Lung (tissue), 12 donors: Measurements from ENCODE around the gene SIN3B. TPM values are rescaled to one million over a fixed set of nuclear protein-coding genes. Genes with fewer than 3 reads are reported as not detected.
A peak's percentile ranks its signal among the peaks of the same experiment; 100 is the strongest.

Experiments
- ATAC-seq: fragments of 200-7000 bp; cut with Tn5 transposase; one replicate; pipeline ENCODE4 v1.9.1; 2020; ENCODE audit warnings: moderate number of reproducible peaks; ENCODE audit not compliant: insufficient read depth, low FRiP score
- DNase-seq, 3 donors: peaks; one replicate each; pipeline ENCODE4 v3.0.0-alpha.2; 2013 to 2017
- H3K27ac ChIP-seq, 2 donors: one replicate each; pipeline ENCODE4 v1.5.1; 2013; ENCODE audit warnings: mild to moderate bottlenecking in 2 of 2, moderate library complexity in 2 of 2, control low read depth in 1 of 2, inconsistent platforms in 1 of 2, low read depth in 1 of 2, low read length in 1 of 2
- H3K27me3 ChIP-seq, 3 donors: one replicate each; pipeline ENCODE4 v1.5.1; 2013; ENCODE audit warnings: low read length in 2 of 3; ENCODE audit not compliant: control insufficient read depth in 3 of 3, insufficient read depth in 3 of 3
- H3K36me3 ChIP-seq, 4 donors: one replicate each; pipeline ENCODE4 v1.5.1; 2013; ENCODE audit warnings: low read length in 4 of 4, mild to moderate bottlenecking in 1 of 4, moderate library complexity in 1 of 4; ENCODE audit not compliant: control insufficient read depth in 4 of 4, insufficient read depth in 4 of 4
- H3K4me1 ChIP-seq, 5 donors: one replicate each; pipeline ENCODE4 v1.5.1; 2013; ENCODE audit warnings: low read length in 5 of 5, mild to moderate bottlenecking in 2 of 5, moderate library complexity in 1 of 5; ENCODE audit not compliant: control insufficient read depth in 5 of 5, insufficient read depth in 5 of 5
- H3K4me3 ChIP-seq: one replicate; pipeline ENCODE4 v1.5.1; 2013; ENCODE audit warnings: mild to moderate bottlenecking, control low read depth, moderate library complexity
- H3K9ac ChIP-seq, 2 donors: one replicate each; pipeline ENCODE4 v1.5.1; 2013; ENCODE audit warnings: low read length in 2 of 2, control low read depth in 1 of 2; ENCODE audit not compliant: insufficient read depth in 1 of 2
- H3K9me3 ChIP-seq, 4 donors: one replicate each; pipeline ENCODE4 v1.5.1; 2013; ENCODE audit warnings: low read length in 3 of 4, mild to moderate bottlenecking in 1 of 4, moderate library complexity in 1 of 4; ENCODE audit not compliant: control insufficient read depth in 4 of 4, insufficient read depth in 3 of 4
- WGBS, 2 donors: extraction: QIAGEN DNeasy Blood & Tissue Kit; methylation state at CpG; one replicate each; pipeline ENCODE4 v1.1.7; 2013; 5-methylcytosine and 5-hydroxymethylcytosine counted together
- polyA plus RNA-seq, 2 donors: library from polyadenylated mRNA; stranded (reverse); fragments of 200-250 nt; gene quantifications; one replicate each; pipeline ENCODE4 v1.2.1, GENCODE V29; 2013
- total RNA-seq, 2 donors: library from RNA; depleted of rRNA in 1 of 2; stranded (reverse); fragments of >200 nt in 1 of 2; gene quantifications; one replicate each; pipeline ENCODE4 v1.2.1, GENCODE V29; 2014 to 2021
- TF ChIP-seq, protein P1 (sequence below): IDR thresholded peaks from 2 replicates; pipeline ENCODE4 v1.5.1; 2012; ENCODE audit warnings: mild to moderate bottlenecking; ENCODE audit errors: control extremely low read depth, extremely low read depth
- donor health status: control.
- donor health status: control.
- donor health status: Bipolar disorder and iron deficiency.
- donor health status: healthy.
- donor health status: DM: yes; HTN: yes; CAD: no.

Gene SIN3B
- total and polyA plus RNA-seq, 4 donors: 29.5 to 63.9 (median 54.5) TPM

DNA sequence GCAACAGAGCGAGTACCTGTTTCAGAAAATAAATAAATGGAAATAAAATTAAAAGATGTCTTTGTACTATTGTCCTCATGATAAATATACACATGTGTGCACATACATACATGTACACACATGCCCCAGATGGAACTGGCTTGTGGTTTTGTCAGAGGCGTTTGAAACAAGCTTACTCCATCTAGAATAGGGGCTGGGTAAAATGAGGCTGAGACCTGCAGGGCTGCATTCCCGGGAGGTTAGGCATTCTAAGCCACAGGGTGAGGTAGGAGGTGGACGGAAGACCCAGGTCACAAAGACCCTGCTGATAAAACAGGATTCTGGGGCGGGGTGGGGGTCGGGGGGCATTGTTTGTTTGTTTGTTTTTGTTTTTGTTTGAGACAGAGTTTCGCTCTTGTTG lies 8.1 kb upstream of the SIN3B start:
- TF ChIP-seq, protein P1, sequence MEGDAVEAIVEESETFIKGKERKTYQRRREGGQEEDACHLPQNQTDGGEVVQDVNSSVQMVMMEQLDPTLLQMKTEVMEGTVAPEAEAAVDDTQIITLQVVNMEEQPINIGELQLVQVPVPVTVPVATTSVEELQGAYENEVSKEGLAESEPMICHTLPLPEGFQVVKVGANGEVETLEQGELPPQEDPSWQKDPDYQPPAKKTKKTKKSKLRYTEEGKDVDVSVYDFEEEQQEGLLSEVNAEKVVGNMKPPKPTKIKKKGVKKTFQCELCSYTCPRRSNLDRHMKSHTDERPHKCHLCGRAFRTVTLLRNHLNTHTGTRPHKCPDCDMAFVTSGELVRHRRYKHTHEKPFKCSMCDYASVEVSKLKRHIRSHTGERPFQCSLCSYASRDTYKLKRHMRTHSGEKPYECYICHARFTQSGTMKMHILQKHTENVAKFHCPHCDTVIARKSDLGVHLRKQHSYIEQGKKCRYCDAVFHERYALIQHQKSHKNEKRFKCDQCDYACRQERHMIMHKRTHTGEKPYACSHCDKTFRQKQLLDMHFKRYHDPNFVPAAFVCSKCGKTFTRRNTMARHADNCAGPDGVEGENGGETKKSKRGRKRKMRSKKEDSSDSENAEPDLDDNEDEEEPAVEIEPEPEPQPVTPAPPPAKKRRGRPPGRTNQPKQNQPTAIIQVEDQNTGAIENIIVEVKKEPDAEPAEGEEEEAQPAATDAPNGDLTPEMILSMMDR: no peak
- H3K9me3 ChIP-seq: no peaks in the 10 kb centered on the region
- DNase-seq (no peak), ATAC-seq (no peak)
- H3K9ac ChIP-seq: no peak overlapping the region
- no peak overlapping the region for H3K4me3 ChIP-seq
- peaks cover 0 to 14% (median 0%) of the 10 kb centered on the region in 5 donors for H3K4me1 ChIP-seq
- no peak overlapping the region for H3K27ac ChIP-seq
- no peaks in the 10 kb centered on the region for H3K27me3 ChIP-seq
- 80 to 87% methylated on average over 7 of the region's 7 CpGs for WGBS, 2 donors
- H3K36me3 ChIP-seq: no peaks in the 10 kb centered on the region

DNA sequence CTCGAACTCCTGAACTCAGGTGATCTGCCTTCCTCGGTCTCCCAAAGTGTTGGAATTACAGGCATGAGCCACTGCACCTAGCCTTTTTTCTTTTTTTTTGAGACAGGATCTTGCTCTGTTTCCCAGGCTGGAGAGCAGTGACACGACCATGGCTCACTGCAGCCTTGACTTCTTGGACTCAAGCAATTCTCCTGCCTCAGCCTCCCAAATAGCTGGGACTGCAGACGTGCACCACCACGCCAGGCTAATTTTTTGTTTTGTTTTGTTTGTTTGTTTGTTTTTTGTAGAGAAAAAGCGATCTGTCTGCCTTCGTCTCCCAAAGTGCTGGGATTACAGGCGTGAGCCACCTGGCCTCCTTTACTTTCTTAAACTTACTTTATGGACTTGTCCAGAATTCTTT lies 6.5 kb upstream of the SIN3B start:
- ATAC-seq: no peak
- TF ChIP-seq, protein P1: no peak
- no peak overlapping the region for H3K27ac ChIP-seq
- DNase-seq: no peak
- H3K36me3 ChIP-seq: no peaks in the 10 kb centered on the region
- peaks cover 0 to 14% (median 0%) of the 10 kb centered on the region in 5 donors for H3K4me1 ChIP-seq
- WGBS, 2 donors: 92 to 97% methylated on average over 8 of the region's 8 CpGs
- H3K27me3 ChIP-seq: no peaks in the 10 kb centered on the region
- H3K4me3 ChIP-seq: no peak overlapping the region
- no peak overlapping the region for H3K9ac ChIP-seq
- no peaks in the 10 kb centered on the region for H3K9me3 ChIP-seq

DNA sequence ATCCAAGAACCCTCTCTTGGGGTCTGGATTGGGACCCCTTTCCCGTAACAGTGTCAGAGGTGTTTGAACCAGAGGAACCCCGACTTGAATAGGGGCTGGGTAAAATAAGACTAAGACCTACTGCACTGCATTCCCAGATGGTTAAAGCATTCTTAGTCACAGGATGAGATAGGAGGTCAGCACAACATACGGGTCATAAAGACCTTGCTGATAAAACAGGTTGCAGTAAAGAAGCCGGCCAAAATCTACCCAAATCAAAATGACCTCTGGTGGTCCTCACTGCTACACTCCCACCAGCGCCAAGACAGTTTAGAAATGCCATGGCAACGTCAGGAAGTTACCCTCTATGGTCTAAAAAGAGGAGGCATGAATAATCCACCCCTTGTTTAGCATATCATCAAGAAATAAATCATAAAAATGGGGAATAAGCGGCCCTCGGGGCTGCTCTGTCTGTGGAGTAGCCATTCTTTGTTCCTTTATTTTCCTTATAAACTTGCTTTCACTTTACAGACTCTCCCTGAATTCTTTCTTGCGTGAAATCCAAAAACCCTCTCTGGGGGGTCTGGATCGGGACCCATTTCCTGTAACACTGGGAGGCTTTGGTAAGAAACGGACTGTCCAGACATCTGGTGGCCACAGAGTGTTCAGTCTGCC lies 4.4 kb upstream of the SIN3B start:
- ATAC-seq: no peak
- no peak overlapping the region for H3K4me3 ChIP-seq
- WGBS, 2 donors: 37 to 43% methylated on average over 11 of the region's 11 CpGs
- H3K36me3 ChIP-seq: no peaks in the 10 kb centered on the region
- DNase-seq: peak in 2 of 3 donors; percentile 83 to 88
- peaks cover 0 to 14% (median 0%) of the 10 kb centered on the region in 5 donors for H3K4me1 ChIP-seq
- H3K27me3 ChIP-seq: no peaks in the 10 kb centered on the region
- TF ChIP-seq, protein P1: no peak
- H3K27ac ChIP-seq: peak overlapping the region; percentile 17 to 31
- no peaks in the 10 kb centered on the region for H3K9me3 ChIP-seq
- H3K9ac ChIP-seq: peak overlapping the region in 1 of 2 donors; percentile 33
